ENCODE data around the gene NCF4.

NCF4 gene

GRCh38 chr22:36894266-36894665 lies 33.5 kb downstream of the NCF4 start:
- DNase-seq (ENCODE audit: low spot score), result no peak

GRCh38 chr22:36897611-36898010 lies 36.8 kb downstream of the NCF4 start:
- no peak for DNase-seq (ENCODE audit: low spot score)

GRCh38 chr22:36898690-36899089 lies 37.9 kb downstream of the NCF4 start:
- no peak for DNase-seq (ENCODE audit: low spot score)

GRCh38 chr22:36899498-36899897 lies 38.7 kb downstream of the NCF4 start:
- DNase-seq (ENCODE audit: low spot score), result no peak

- DNase-seq (ENCODE audit: low spot score), result no peak
Observed at GRCh38 chr22:36900225-36900624, 39.4 kb downstream of the NCF4 start.

GRCh38 chr22:36900880-36901279 lies 40.1 kb downstream of the NCF4 start:
- no peak for DNase-seq (ENCODE audit: low spot score)

- DNase-seq (ENCODE audit: low spot score), result no peak
Observed at GRCh38 chr22:36901411-36902142, 40.8 kb downstream of the NCF4 start.

- no peak for DNase-seq (ENCODE audit: low spot score)
Observed at GRCh38 chr22:36902143-36902926, 41.5 kb downstream of the NCF4 start.

- no peak for DNase-seq (ENCODE audit: low spot score)
Observed at GRCh38 chr22:36904260-36904880, 43.6 kb downstream of the NCF4 start.

- DNase-seq (ENCODE audit: low spot score), result no peak
Observed at GRCh38 chr22:36907253-36908195, 46.7 kb downstream of the NCF4 start.

GRCh38 chr22:36910461-36910860 lies 49.7 kb downstream of the NCF4 start:
- DNase-seq (ENCODE audit: low spot score), result no peak

- DNase-seq (ENCODE audit: low spot score), result no peak
Observed at GRCh38 chr22:36911887-36912661, 51.3 kb downstream of the NCF4 start.

- DNase-seq (ENCODE audit: low spot score), result no peak
Observed at GRCh38 chr22:36912694-36913426, 52.1 kb downstream of the NCF4 start.

GRCh38 chr22:36913427-36914389 lies 52.9 kb downstream of the NCF4 start, which contains the start of gene CSF2RB:
Gene CSF2RB (plus strand): TSS chr22:36913628. CDS start chr22:36922208, 8,580 bp downstream.
- peak; percentile 44 for DNase-seq (ENCODE audit: low spot score)

GRCh38 chr22:36914390-36914752 lies 53.6 kb downstream of the NCF4 start:
- DNase-seq (ENCODE audit: low spot score), result no peak

- no peak for DNase-seq (ENCODE audit: low spot score)
Observed at GRCh38 chr22:36916034-36916433, 55.2 kb downstream of the NCF4 start.

- DNase-seq (ENCODE audit: low spot score), result no peak
Observed at GRCh38 chr22:36918586-36919284, 57.9 kb downstream of the NCF4 start.

- DNase-seq (ENCODE audit: low spot score), result no peak
Observed at GRCh38 chr22:36921309-36922104, 60.7 kb downstream of the NCF4 start.
